Measurements from ENCODE around the gene TMEM53.

Gene TMEM53

GRCh38 chr1:44603718-44604117 lies 70.6 kb downstream of the TMEM53 start:
- no peak for DNase-seq (ENCODE audit: low spot score)
